Uterus (tissue), 4 donors: ENCODE measurements around the gene FNDC5. TPM values are rescaled to one million over a fixed set of nuclear protein-coding genes. Genes with fewer than 3 reads are reported as not detected.

ENCODE experiments used
- DNase-seq, 2 donors: peaks; one replicate each; pipeline ENCODE4 v3.0.0-alpha.2; 2019 to 2020
- H3K27ac ChIP-seq, 2 donors: fragments of 200-600 bp; sonication (generic); 1 replicate in 1 of 2; 2 replicates in 1 of 2; pipeline ENCODE4 v1.5.1; 2016 to 2018
- H3K27me3 ChIP-seq, 2 donors: fragments of 200-600 bp; sonication (generic); one replicate each; pipeline ENCODE4 v1.5.1; 2018 to 2019; ENCODE audit warnings: control low read depth in 1 of 2
- H3K36me3 ChIP-seq, 2 donors: fragments of 200-600 bp; sonication (generic); one replicate each; pipeline ENCODE4 v1.5.1; 2019; ENCODE audit warnings: control low read depth in 1 of 2
- H3K4me1 ChIP-seq, 2 donors: fragments of 200-600 bp; sonication (generic); one replicate each; pipeline ENCODE4 v1.5.1; 2018 to 2019; ENCODE audit warnings: control low read depth in 1 of 2
- H3K4me3 ChIP-seq, 2 donors: fragments of 200-600 bp; sonication (generic); 1 replicate in 1 of 2; 2 replicates in 1 of 2; pipeline ENCODE4 v1.5.1; 2018 to 2019; ENCODE audit warnings: mild to moderate bottlenecking in 1 of 2
- H3K9me3 ChIP-seq, 2 donors: fragments of 200-600 bp; sonication (generic); one replicate each; pipeline ENCODE4 v1.5.1; 2019; ENCODE audit warnings: control low read depth in 1 of 2
- CTCF ChIP-seq, 4 experiments: fragments of 200-600 bp in 2 of 4; fragments of 450-650 bp in 2 of 4; sonication (generic) in 2 of 4; IDR thresholded peaks; one replicate each; pipeline ENCODE4 v1.5.1; 2016 to 2019; ENCODE audit warnings: antibody characterized with exemption in 4 of 4, mild to moderate bottlenecking in 2 of 4, moderate library complexity in 1 of 4
- POLR2A ChIP-seq, 2 donors: fragments of 450-650 bp; IDR thresholded peaks; one replicate each; pipeline ENCODE4 v1.6.1; 2016; ENCODE audit warnings: antibody characterized with exemption in 2 of 2, mild to moderate bottlenecking in 1 of 2, moderate library complexity in 1 of 2
- intact Hi-C: fragments of 100-400 bp; cut with DNase I; formaldehyde crosslinking; loops from one replicate; pipeline ENCODE4 v1.15.1; 2023; ENCODE audit warnings: low total_unique reads
- total RNA-seq, 4 donors: library from RNA; depleted of rRNA in 3 of 4; stranded (reverse); fragments of >200 nt in 3 of 4; gene quantifications; one replicate each; pipeline versions ENCODE4 v1.1.0 to v1.2.4, GENCODE V29; 2014 to 2023
- donor health status: DM: yes; HTN: yes; CAD: no.

Gene FNDC5
- total RNA-seq, 4 donors from 2014 or later: 1.2 to 71.1 (median 3.7) TPM; not detected in 1

GRCh38 chr1:32816676-32817158, 54.0 kb downstream of the FNDC5 start:
- intact Hi-C loops: no loop called here
- Histone ChIP-seq H3K27me3 (no peaks in the 10 kb centered on the region), H3K27ac (peak overlapping the region; percentile 95), H3K9me3 (no peaks in the 10 kb centered on the region), H3K4me3 (peak overlapping the region; percentile 83 to 98), H3K4me1 (no peaks in the 10 kb centered on the region), H3K36me3 (no peaks in the 10 kb centered on the region)
- no peak for TF ChIP-seq POLR2A (IDR thresholded peaks at IDR 0.05)
- no peak for DNase-seq

- H3K27me3 ChIP-seq: no peaks in the 10 kb centered on the region
- H3K4me3 ChIP-seq: no peak overlapping the region
- H3K4me1 ChIP-seq: no peaks in the 10 kb centered on the region
- intact Hi-C loops: no loop called here
- no peaks in the 10 kb centered on the region for H3K36me3 ChIP-seq
- no peak overlapping the region for H3K27ac ChIP-seq
- TF ChIP-seq CTCF (IDR thresholded peaks at IDR 0.05) (no peak), POLR2A (IDR thresholded peaks at IDR 0.05) (no peak)
- no peaks in the 10 kb centered on the region for H3K9me3 ChIP-seq
- no peak for DNase-seq
Measured at GRCh38 chr1:32813941-32814739, 56.6 kb downstream of the FNDC5 start.

Other genes starting within 250 kb of the FNDC5 start
- 10 to 100 TPM in 2 of 4 donors, 1 to 10 TPM in 2; 2.6 to 37.2 (median 13.9) TPM for gene ZBTB8OS, start 220.4 kb downstream of the FNDC5 start, total RNA-seq
- gene RBBP4, start 219.7 kb downstream of the FNDC5 start, total RNA-seq: 100 to 1,000 TPM in 3 of 4 donors, 10 to 100 TPM in 1; 76.1 to 258 (median 193) TPM
- gene SYNC, start 168.1 kb downstream of the FNDC5 start, total RNA-seq: 10 to 100 TPM in 3 of 4 donors, 1 to 10 TPM in 1; 4.7 to 61.0 (median 18.1) TPM
- gene YARS1, start 53.6 kb downstream of the FNDC5 start, total RNA-seq: 10 to 100 TPM; 15.9 to 67.7 (median 30.4) TPM
- gene S100PBP, start 53.3 kb downstream of the FNDC5 start, total RNA-seq: 100 to 1,000 TPM in 1 of 4 donors, 10 to 100 TPM in 3; 50.2 to 168 (median 76.4) TPM
- gene HPCA, start 15.6 kb upstream of the FNDC5 start, total RNA-seq: under 1 TPM in 2 of 4 donors, not detected in 2; 0.76 to 0.79 TPM
- gene TMEM54, start 30.5 kb upstream of the FNDC5 start, total RNA-seq: 10 to 100 TPM; 18.4 to 57.4 (median 34.8) TPM
- gene RNF19B, start 93.9 kb upstream of the FNDC5 start, total RNA-seq: 10 to 100 TPM; 13.2 to 23.4 (median 17.4) TPM
- 100 to 1,000 TPM in 2 of 4 donors, 10 to 100 TPM in 2; 47.6 to 126 (median 89.2) TPM for gene AK2, start 166.0 kb upstream of the FNDC5 start, total RNA-seq
- 10 to 100 TPM in 2 of 4 donors, 1 to 10 TPM in 2; 1.2 to 16.1 (median 6.9) TPM for gene AZIN2, start 210.2 kb upstream of the FNDC5 start, total RNA-seq